ENCODE data around the gene BMP8B. TPM values are rescaled to one million over a fixed set of nuclear protein-coding genes. Genes with fewer than 3 reads are reported as not detected.
"Not testable (repeated sequence)": the region's sequence is repeated elsewhere in the genome, so short reads cannot be mapped to it uniquely, and the experiment has no call there.

BMP8B gene
- 0.51 and 0.86 TPM in 2 replicates for total RNA-seq (2014; rRNA removed; shearing (Covaris generic))

- DNase-seq (ENCODE audit: low read depth), result peak; percentile 79
Measured at GRCh38 chr1:39788758-39789570, at the start of gene BMP8B. BMP8B (minus strand) TSS chr1:39788865; CDS start chr1:39788485, 380 bp downstream.

DNA sequence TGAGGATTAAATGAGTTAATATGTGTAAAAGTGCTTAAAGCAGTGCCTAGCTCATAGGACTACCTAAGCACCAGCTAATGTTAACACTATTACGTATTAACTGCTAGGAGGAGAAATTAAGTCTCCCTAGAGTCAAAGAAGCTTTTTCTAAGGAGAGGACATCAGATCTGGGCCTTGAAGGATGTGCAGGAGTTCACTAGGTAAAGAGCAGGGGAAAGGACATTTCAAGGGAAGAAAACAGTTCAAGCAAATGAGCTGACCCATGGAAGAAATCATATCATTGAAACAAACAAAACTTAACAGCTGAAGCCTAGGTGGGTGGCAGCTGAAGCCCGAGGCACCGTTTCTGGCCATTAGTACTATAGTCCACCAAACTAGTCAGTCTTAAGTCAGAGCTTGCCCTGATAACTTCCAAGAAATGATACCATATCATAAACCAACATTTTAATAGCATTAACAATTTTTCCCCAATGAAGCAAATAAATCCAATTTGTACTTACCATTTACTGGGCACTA lies 48.0 kb upstream of the BMP8B start:
- DNase-seq (ENCODE audit: low read depth), result no peak

- DNase-seq (ENCODE audit: low read depth), result no peak
Measured at GRCh38 chr1:39835935-39836594, 47.4 kb upstream of the BMP8B start.

DNA sequence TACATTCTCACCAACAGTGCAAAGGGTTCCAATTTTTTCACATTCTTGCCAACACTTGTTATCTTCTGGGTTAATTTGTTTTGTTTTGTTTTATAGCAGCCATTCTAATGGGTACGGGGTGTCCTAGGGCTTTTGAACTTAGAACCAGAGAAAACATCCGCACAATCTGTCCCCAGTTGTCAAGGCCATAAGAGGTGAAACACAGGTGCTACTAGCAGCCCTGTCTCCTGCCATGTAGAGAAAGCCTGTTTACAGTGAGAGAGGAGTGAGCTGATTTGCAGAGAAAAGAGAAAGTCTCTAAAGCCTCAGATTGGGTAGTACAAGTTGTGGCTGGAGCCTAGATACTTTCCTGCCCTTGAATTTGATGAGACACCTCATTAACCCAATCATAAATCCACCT lies 46.4 kb upstream of the BMP8B start:
- no peak for DNase-seq (ENCODE audit: low read depth)

- DNase-seq (ENCODE audit: low read depth), result no peak
Measured at GRCh38 chr1:39833621-39834385, 45.1 kb upstream of the BMP8B start.

DNA sequence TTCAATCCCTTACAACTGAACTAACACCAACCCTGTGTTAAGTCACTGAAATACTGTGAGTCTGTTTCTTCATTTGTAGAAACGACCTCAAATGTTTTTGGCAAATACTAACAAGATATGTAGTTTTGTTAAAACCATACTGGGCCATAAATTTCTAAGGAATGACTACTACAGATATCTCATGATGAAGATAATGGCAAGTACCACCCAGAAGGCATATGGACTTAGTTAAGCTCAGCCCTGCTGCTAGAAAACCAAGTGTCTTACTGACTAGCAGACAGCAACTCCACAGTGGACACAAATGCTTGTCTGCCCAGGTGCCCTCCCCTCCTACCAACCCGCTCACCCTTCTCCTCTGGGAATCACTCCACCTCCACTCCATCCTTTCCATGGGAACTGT lies 44.5 kb upstream of the BMP8B start:
- DNase-seq (ENCODE audit: low read depth), result no peak

DNA sequence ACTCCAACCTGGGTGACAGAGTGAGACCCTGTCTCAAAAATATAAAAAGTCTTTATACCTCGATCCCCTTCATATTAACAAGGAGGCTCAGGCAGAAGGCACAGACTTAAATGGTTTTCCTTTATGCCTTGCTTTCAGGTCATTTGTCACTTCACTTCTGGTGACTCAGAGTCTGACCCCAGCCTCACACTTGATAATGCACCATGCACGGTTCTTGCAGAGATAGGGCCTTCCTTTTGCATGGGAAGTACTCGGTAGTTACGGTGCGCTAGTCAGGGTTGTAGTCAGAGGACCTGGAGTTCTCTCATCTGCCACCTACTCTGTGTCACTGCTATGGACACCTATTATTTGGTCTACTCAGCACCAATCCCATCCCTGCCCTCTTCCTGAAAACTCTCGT lies 43.6 kb upstream of the BMP8B start:
- no peak for DNase-seq (ENCODE audit: low read depth)

DNA sequence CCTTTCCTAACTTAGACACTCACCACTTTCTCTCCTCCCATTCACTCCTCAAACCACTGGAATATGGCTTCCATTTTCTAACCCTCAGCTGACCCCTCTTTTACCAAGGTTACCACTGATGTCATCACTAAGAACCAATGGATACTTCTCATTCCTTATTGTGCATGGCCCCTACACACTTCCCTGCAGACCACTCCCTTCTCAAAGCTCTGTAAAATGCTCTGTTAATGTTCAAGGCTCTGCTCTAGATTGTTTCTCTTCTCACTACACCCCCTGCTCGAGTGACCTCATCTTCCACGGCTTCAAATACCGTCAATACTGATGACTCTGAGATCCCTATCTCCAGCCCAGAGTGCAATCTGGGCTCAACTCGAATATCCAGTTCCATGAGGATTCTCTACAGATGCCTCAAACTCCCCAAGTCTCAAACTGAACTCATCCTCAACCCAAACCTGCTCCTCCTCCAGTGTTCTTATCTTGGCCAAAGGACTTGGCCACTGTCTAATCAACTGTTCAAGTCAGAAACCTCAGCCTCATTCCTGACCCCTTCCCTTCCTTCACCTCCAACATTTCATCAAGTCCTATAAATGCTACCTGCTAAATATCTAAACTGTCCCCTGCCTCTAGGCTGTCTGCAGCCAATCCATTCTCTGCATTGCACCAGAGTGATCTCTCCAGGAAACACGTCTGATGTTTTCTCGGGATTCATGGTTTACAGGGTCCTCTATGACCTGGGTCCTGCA lies 41.3 kb upstream of the BMP8B start:
- no peak for DNase-seq (ENCODE audit: low read depth)

- no peak for DNase-seq (ENCODE audit: low read depth)
Measured at GRCh38 chr1:39828734-39829133, 40.1 kb upstream of the BMP8B start.

DNA sequence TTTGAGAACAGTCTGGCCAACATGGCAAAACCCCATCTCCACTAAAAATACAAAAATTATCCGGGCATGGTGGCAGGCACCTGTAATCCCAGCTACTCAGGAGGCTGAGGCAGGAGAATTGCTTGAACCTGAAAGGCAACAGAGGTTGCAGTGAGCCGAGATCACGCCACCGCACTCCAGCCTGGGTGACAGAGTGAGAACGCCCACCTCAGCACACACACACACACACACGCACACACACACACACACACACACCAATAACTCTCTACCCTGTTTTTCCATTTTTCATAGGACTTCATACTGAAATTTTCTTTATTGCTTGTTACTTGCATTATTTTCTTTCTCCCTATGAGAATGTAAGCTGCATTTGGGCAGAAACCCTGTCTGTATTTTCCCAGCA lies 39.6 kb upstream of the BMP8B start:
- DNase-seq (ENCODE audit: low read depth), result not testable (repeated sequence)

GRCh38 chr1:39827201-39827600 lies 38.5 kb upstream of the BMP8B start:
- DNase-seq (ENCODE audit: low read depth), result no peak

DNA sequence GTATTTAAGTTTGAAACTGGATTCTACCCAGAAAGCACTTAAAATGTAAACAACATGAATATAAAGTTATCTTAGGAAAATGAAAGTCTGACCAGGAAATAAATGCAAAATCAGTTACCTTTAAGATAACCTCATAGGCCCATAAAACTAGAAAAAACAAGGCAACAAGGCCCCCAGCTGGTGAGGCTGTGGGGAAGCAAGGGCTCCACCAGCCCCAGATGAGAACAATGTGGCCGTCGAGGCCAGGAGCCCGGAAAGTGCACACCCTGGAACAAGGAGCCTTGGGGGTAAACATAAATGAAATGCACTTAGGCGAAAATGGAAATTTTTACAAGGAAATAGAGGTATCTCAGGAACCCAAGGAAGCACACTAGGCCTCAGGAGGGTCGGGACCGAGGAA lies 37.9 kb upstream of the BMP8B start:
- no peak for DNase-seq (ENCODE audit: low read depth)

DNA sequence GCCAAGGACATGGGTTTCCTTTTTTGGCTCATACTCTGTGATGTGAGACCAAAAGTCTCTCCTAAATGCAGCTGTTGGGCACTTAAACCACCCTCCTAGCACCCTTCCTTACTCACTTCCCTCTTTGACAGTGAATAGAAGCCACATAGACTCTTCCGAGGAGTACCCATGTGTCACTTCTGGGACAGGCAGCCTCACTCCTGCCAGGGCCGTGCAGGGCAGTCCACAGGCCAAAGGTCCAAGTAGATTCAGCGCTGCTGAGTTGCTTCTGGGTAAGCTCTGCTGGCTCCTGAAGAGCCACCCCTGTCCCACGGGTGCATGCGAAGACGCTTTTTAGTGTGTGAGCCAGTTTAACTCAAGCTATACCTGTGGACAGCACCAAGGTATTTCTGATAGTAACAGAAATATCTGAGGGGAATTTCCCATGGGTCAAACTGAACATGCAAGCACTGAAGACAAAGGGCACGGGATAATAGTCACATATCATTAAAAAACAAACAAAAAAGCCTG lies 36.8 kb upstream of the BMP8B start:
- no peak for DNase-seq (ENCODE audit: low read depth)

DNA sequence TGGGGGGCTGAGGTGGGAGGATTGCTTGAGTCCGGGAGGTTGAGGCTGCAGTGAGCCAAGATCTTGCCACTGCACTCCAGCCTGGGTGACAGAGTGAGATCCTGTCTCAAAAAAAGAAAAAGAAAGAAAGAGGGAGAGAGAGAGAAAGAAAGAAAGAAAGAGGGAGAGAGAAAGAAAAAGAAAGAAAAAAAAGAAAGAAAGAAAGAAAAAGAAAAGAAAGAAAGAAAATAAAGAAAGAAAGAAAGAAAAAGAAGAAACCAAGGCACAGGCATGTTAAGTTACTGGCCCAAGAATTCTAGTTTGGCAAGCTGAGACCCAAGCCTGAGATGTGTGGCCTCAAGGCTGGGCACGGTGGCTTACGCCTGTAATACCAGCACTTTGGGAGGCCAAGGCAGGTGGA lies 34.8 kb upstream of the BMP8B start:
- DNase-seq (ENCODE audit: low read depth), result not testable (repeated sequence)

GRCh38 chr1:39822146-39822545 lies 33.5 kb upstream of the BMP8B start:
- DNase-seq (ENCODE audit: low read depth), result no peak

DNA sequence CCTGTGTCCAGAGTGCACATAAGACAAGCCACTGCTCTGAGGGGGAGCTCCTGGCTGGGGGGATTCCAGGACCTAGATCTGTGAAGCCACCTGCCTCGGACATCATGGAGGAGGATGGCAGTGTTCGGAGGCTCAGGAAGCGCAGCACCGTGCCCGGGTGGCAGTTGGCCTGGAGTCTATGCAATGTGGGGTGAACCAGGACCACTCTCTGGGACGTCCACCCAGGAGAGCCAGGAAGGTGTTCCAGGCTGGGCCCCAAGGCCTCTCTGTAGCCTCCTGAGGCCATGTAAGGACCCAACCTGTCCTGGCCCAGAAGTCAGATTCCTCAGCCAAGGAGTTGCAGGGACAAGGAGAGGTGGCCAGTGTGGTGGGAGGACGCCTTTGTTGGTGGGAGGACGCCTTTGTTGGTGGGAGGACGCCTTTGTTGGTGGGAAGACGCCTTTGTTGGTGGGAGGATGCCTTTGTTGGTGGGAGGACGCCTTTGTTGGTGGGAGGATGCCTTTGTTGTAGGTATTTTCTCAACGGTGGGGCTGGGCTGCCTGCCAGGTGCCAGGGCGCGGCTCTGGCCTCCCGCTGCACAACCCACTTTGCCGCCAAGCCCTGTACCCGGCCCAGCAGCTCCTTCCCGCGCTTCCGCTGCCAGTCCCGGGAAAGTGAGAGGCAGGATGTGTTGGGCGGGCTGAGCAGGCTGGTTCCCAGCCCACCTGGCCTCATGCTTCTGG lies 30.6 kb upstream of the BMP8B start:
- DNase-seq (ENCODE audit: low read depth), result no peak

GRCh38 chr1:39818482-39818881 lies 29.8 kb upstream of the BMP8B start:
- no peak for DNase-seq (ENCODE audit: low read depth)

GRCh38 chr1:39817091-39817932 lies 28.6 kb upstream of the BMP8B start:
- DNase-seq (ENCODE audit: low read depth), result peak; percentile 35

DNA sequence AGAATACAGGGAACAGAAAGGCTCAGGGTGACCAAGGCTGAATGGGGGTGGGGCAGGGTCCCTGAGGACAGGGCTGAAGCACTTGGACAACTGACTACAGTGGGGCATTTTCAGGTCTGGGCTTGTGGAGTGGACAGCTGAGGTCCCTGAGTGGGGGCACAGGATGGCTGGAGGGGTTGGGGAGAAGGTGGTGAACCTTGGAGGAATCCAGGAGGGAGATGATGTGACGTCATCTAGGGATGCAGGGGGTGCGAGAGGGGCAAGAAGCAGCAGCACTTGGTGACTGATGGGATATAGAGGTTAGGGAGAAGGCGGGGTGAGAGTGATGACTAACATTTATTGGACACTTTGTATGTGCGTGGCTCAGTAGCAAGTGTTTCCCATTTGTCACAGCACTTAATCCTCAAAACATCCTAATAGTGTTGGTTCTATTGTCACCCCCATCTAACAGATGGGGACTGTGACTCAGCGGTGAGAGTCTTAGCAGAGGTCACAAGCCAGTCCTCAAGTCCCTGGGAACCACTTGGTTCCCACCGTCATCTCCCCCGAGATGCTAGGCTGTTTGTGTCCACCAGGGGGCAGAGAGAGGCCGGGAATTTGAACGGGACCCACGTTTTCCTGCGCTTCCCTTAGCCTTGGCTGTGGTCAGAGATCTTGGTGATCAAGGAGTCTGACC lies 27.9 kb upstream of the BMP8B start:
- peak; percentile 86 for DNase-seq (ENCODE audit: low read depth)
